ENCODE results near the gene PSMA2.
"Not testable (repeated sequence)": the region's sequence is repeated elsewhere in the genome, so short reads cannot be mapped to it uniquely, and the experiment has no call there.

DNA sequence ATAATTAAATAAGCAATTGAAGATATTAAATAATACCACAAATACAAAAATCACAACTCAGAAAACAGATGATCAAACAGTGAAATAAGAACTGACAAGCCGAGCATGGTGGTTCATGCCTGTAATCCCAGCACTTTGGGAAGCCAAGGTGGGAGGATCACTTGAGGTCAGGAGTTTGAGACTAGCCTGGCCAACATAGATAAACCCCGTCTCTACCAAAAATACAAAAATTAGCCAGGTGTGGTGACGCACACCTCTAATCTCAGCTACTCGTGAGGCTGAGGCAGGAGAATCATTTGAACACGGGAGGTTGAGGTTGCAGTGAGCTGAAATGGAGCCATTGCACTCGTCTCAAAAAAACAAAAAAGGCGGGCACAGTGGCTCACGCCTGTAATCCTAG is 46.8 kb downstream of the PSMA2 start:
- TF ChIP-seq, protein P1, sequence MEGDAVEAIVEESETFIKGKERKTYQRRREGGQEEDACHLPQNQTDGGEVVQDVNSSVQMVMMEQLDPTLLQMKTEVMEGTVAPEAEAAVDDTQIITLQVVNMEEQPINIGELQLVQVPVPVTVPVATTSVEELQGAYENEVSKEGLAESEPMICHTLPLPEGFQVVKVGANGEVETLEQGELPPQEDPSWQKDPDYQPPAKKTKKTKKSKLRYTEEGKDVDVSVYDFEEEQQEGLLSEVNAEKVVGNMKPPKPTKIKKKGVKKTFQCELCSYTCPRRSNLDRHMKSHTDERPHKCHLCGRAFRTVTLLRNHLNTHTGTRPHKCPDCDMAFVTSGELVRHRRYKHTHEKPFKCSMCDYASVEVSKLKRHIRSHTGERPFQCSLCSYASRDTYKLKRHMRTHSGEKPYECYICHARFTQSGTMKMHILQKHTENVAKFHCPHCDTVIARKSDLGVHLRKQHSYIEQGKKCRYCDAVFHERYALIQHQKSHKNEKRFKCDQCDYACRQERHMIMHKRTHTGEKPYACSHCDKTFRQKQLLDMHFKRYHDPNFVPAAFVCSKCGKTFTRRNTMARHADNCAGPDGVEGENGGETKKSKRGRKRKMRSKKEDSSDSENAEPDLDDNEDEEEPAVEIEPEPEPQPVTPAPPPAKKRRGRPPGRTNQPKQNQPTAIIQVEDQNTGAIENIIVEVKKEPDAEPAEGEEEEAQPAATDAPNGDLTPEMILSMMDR (IDR thresholded peaks at IDR 0.05): not testable (repeated sequence)
- TF ChIP-seq POLR2A (IDR thresholded peaks at IDR 0.05); POLR2AphosphoS5 (IDR thresholded peaks at IDR 0.05; ENCODE audit: insufficient read depth in 1 of 2, low read depth in 1 of 2): not testable (repeated sequence)
